CD14-positive monocyte (primary cell): ENCODE measurements around the gene CDK7. TPM values are rescaled to one million over a fixed set of nuclear protein-coding genes. Genes with fewer than 3 reads are reported as not detected.

ENCODE experiments used
- DNase-seq, 3 donors: peaks; one replicate each; pipeline ENCODE4 v3.0.0-alpha.2; 2011 to 2022
- H2AFZ ChIP-seq: 2 replicates; pipeline ENCODE4 v1.6.0; 2012; ENCODE audit warnings: mild to moderate bottlenecking, low read depth, low read length, inconsistent platforms; ENCODE audit not compliant: insufficient read depth, poor library complexity, severe bottlenecking
- H3K27ac ChIP-seq, 2 donors: 1 replicate in 1 of 2; 2 replicates in 1 of 2; pipeline ENCODE4 v1.5.1; 2012 to 2013; ENCODE audit warnings: low read length in 2 of 2, control low read depth in 1 of 2, inconsistent platforms in 1 of 2, low read depth in 1 of 2, mild to moderate bottlenecking in 1 of 2
- H3K27me3 ChIP-seq, 2 donors: one replicate each; pipeline versions ENCODE4 v1.6.0 to v1.6.1; 2011 to 2013; ENCODE audit warnings: low read length in 2 of 2; ENCODE audit not compliant: control insufficient read depth in 2 of 2, insufficient read depth in 2 of 2
- H3K36me3 ChIP-seq, 2 donors: replicated peaks in 1 of 2; 1 replicate in 1 of 2; 2 replicates in 1 of 2; pipeline versions ENCODE4 v1.5.1 to v1.6.1; 2012 to 2013; ENCODE audit warnings: low read length in 2 of 2, control low read depth in 1 of 2, inconsistent platforms in 1 of 2, mild to moderate bottlenecking in 1 of 2; ENCODE audit not compliant: insufficient read depth in 2 of 2, control insufficient read depth in 1 of 2
- H3K4me1 ChIP-seq, 2 donors: 1 replicate in 1 of 2; 2 replicates in 1 of 2; pipeline versions ENCODE4 v1.5.1 to v1.6.1; 2012 to 2013; ENCODE audit warnings: low read length in 2 of 2, control low read depth in 1 of 2, inconsistent platforms in 1 of 2, mild to moderate bottlenecking in 1 of 2, moderate library complexity in 1 of 2; ENCODE audit not compliant: insufficient read depth in 2 of 2, control insufficient read depth in 1 of 2
- H3K4me2 ChIP-seq: replicated peaks from 2 replicates; pipeline ENCODE3; 2012; ENCODE audit warnings: low read length, moderate library complexity, mild to moderate bottlenecking; ENCODE audit not compliant: poor library complexity, severe bottlenecking; ENCODE audit errors: extremely low read depth
- H3K4me3 ChIP-seq, 3 experiments: fragments of 200-600 bp in 1 of 3; sonication (generic) in 1 of 3; replicated peaks in 1 of 3; 1 replicate in 2 of 3; 2 replicates in 1 of 3; pipeline ENCODE4 v1.5.1; 2011 to 2013; ENCODE audit warnings: low read length in 3 of 3, mild to moderate bottlenecking in 3 of 3, control low read depth in 2 of 3, low read depth in 2 of 3, inconsistent platforms in 1 of 3, moderate library complexity in 1 of 3
- H3K79me2 ChIP-seq: 2 replicates; pipeline ENCODE4 v1.6.0; 2012; ENCODE audit warnings: mild to moderate bottlenecking, control low read depth, inconsistent platforms, low read length, moderate library complexity; ENCODE audit not compliant: insufficient read depth
- H3K9ac ChIP-seq: 2 replicates; pipeline ENCODE4 v1.6.0; 2017; ENCODE audit warnings: low read length, mild to moderate bottlenecking; ENCODE audit not compliant: insufficient read depth, poor library complexity, severe bottlenecking
- H3K9me3 ChIP-seq, 2 donors: replicated peaks in 1 of 2; 1 replicate in 1 of 2; 2 replicates in 1 of 2; pipeline versions ENCODE4 v1.5.1 to v1.6.1; 2012 to 2013; ENCODE audit warnings: low read length in 2 of 2, control low read depth in 1 of 2; ENCODE audit not compliant: control insufficient read depth in 1 of 2, insufficient read depth in 1 of 2
- H4K20me1 ChIP-seq: 2 replicates; pipeline ENCODE4 v1.6.0; 2012; ENCODE audit warnings: mild to moderate bottlenecking, low read length, control low read depth, moderate library complexity; ENCODE audit not compliant: insufficient read depth
- H3K27ac Mint-ChIP-seq, 7 donors: one replicate each; pipeline ENCODE4 v1.8.0; 2020; ENCODE audit warnings: mild to moderate bottlenecking in 7 of 7, mixed read lengths in 7 of 7, moderate library complexity in 6 of 7, inconsistent platforms in 2 of 7
- H3K27me3 Mint-ChIP-seq, 3 donors: one replicate each; pipeline ENCODE4 v1.8.0; 2021 to 2022; ENCODE audit warnings: low read depth in 3 of 3, mild to moderate bottlenecking in 3 of 3, mixed read lengths in 3 of 3, moderate library complexity in 3 of 3, inconsistent platforms in 1 of 3
- H3K36me3 Mint-ChIP-seq, 2 donors: one replicate each; pipeline ENCODE4 v1.8.0; 2020; ENCODE audit warnings: mixed read lengths in 2 of 2, inconsistent platforms in 1 of 2, mild to moderate bottlenecking in 1 of 2
- H3K4me1 Mint-ChIP-seq: one replicate; pipeline ENCODE4 v1.8.0; 2020; ENCODE audit warnings: mild to moderate bottlenecking, mixed read lengths
- H3K4me3 Mint-ChIP-seq, 2 donors: one replicate each; pipeline ENCODE4 v1.8.0; 2020; ENCODE audit warnings: mild to moderate bottlenecking in 2 of 2, mixed read lengths in 2 of 2, moderate library complexity in 1 of 2
- H3K9me3 Mint-ChIP-seq, 7 donors: one replicate each; pipeline ENCODE4 v1.8.0; 2020 to 2022; ENCODE audit warnings: mixed read lengths in 7 of 7, mild to moderate bottlenecking in 6 of 7, moderate library complexity in 6 of 7, inconsistent platforms in 2 of 7
- WGBS: methylation state at CpG from one replicate; pipeline ENCODE4 v1.1.5; 2013; ENCODE audit warnings: missing lambda C conversion rate; ENCODE audit not compliant: insufficient coverage; 5-methylcytosine and 5-hydroxymethylcytosine counted together
- intact Hi-C, 2 donors: fragments of 100-400 bp; cut with micrococcal nuclease; formaldehyde crosslinking; loops; one replicate each; pipeline versions ENCODE4 v1.15.0 to v1.15.1; 2023
- polyA minus RNA-seq: library from RNA; depleted of rRNA, polyadenylated mRNA; stranded (reverse); fragments of >200 nt; gene quantifications from 2 replicates; pipeline ENCODE4 v1.2.3, GENCODE V29; 2012
- polyA plus RNA-seq, 3 donors: library from polyadenylated mRNA; depleted of rRNA in 1 of 3; unstranded in 2 of 3; stranded (reverse) in 1 of 3; fragments of 300-500 nt in 2 of 3; fragments of >200 nt in 1 of 3; fragmentation: Illumina TruSeq in 2 of 3; gene quantifications; 1 replicate in 2 of 3; 2 replicates in 1 of 3; pipeline ENCODE4 v1.2.3, GENCODE V29; 2012 to 2021
- total RNA-seq, 12 experiments: library from RNA in 1 of 12; stranded (reverse) in 1 of 12; fragments of 120-200 nt in 1 of 12; gene quantifications; one replicate each; pipeline ENCODE4 v1.2.4 and lab custom pipeline; 2013 to 2026; ENCODE audit warnings: mixed read lengths in 6 of 12, inconsistent platforms in 1 of 12
- TF ChIP-seq, protein P1 (sequence below): fragments of 200-600 bp; IDR thresholded peaks from one replicate; pipeline ENCODE4 v1.8.0; 2022; ENCODE audit warnings: antibody characterized with exemption, mild to moderate bottlenecking

The CDK7 gene
- total RNA-seq (2013) = 24.0 TPM
- polyA plus RNA-seq = 10 to 100 TPM; 12.4 to 20.4 (median 14.4) TPM
- 5.5 and 5.9 TPM in 2 replicates for polyA minus RNA-seq
- 14.9 to 25.4 (median 17.8) reads per million in 11 experiments for total RNA-seq (lab: John Stamatoyannopoulos, UW)

DNA sequence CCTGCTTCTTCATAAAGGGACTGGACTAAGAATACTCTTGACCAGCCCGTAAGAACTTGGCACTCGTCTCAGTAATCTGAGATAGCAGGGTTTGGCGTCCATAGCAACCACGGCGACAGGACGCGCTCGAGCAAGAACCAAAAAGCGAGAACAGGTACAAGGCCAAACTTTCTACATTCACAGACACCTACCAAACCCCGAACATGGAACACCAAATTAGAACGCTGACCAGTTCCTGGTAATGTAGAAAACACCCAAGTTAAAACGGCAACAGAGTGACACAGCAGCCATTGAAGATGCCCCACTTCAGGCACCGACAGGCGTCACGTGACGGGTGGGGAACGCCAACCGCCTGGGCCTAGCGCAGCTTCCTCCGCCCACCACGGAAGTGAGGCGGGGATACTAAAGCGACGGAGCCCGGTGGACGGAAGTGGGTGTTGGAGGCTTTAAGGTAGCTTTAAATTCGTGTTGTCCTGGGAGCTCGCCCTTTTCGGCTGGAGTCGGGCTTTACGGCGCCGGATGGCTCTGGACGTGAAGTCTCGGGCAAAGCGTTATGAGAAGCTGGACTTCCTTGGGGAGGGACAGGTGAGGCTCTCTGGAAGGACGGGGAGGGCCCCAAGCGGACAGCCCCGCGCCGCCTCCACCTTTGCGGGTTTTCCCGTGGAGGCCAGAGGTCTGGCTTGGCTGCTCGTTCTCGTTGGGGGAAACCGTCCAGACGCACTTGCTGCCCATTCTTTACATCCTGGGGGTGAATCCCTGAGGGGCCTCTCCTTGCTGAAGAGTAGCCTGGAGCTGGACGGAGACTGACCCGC, at the start of gene CDK7:
TSS of gene CDK7 (plus strand) at position 430 of the 812 bp plus-strand sequence. CDS start at position 520, 90 bp downstream.
- Mint-ChIP-seq H3K36me3 (peaks cover 22 to 32% of the 10 kb centered on the region in 2 donors), H3K27ac (peak within 1 kb of the TSS; percentile 82 to 97 (median 91)), H3K27me3 (no peaks in the 10 kb centered on the region), H3K4me3 (peak within 1 kb of the TSS; percentile 90 to 99), H3K9me3 (no peaks in the 10 kb centered on the region), H3K4me1 (peaks cover 24% of the 10 kb centered on the region)
- peaks cover 47% of the 10 kb centered on the region for H3K79me2 ChIP-seq
- H3K4me2 ChIP-seq = peak within 1 kb of the TSS; percentile 90
- peak within 1 kb of the TSS; percentile 85 for H3K9ac ChIP-seq
- intact Hi-C loops = loop anchor here (1.0 to 10.0 kb wide), 4 partner anchors 68 to 142 kb away; partner anchors contain the start of genes AK6 (in 1 of the 2), CCDC125 (in 1 of the 2), RAD17 (in 1 of the 2) and SLC30A5 (in 1 of the 2)
- WGBS = 0% methylated on average over 48 of the region's 49 CpGs
- peak within 1 kb of the TSS; percentile 63 to 96 (median 87) for H3K4me3 ChIP-seq
- H3K27me3 ChIP-seq = no peaks in the 10 kb centered on the region
- H3K27ac ChIP-seq = peak within 1 kb of the TSS; percentile 58 to 84
- peaks cover 7% of the 10 kb centered on the region for H4K20me1 ChIP-seq
- peaks cover 17 to 33% of the 10 kb centered on the region in 2 donors for H3K36me3 ChIP-seq
- H3K4me1 ChIP-seq = peaks cover 11 to 13% of the 10 kb centered on the region in 2 donors
- H2AFZ ChIP-seq = peak within 1 kb of the TSS; percentile 96
- TF ChIP-seq, protein P1, sequence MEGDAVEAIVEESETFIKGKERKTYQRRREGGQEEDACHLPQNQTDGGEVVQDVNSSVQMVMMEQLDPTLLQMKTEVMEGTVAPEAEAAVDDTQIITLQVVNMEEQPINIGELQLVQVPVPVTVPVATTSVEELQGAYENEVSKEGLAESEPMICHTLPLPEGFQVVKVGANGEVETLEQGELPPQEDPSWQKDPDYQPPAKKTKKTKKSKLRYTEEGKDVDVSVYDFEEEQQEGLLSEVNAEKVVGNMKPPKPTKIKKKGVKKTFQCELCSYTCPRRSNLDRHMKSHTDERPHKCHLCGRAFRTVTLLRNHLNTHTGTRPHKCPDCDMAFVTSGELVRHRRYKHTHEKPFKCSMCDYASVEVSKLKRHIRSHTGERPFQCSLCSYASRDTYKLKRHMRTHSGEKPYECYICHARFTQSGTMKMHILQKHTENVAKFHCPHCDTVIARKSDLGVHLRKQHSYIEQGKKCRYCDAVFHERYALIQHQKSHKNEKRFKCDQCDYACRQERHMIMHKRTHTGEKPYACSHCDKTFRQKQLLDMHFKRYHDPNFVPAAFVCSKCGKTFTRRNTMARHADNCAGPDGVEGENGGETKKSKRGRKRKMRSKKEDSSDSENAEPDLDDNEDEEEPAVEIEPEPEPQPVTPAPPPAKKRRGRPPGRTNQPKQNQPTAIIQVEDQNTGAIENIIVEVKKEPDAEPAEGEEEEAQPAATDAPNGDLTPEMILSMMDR = no peak
- DNase-seq = peak; percentile 87 to 93 (median 90)
- no peaks in the 10 kb centered on the region for H3K9me3 ChIP-seq

DNA sequence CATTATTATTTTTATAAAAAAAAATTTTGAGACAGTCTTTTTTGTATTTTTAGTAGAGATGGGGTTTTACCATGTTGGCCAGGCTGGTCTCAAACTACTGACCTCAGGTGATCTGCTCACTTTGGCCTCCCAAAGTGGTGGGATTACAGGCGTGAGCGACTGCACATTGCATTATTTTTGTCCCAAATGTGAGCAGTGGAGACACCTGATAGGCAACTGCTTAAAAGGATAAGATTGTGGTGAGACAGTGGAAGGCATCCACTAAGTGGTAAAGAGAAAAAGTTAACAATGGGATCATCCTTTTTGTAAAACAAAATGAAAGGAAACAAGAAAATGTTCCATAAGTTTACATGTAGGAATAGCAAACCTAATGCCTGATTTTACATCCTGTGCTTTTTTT, 47.3 kb upstream of the CDK7 start:
- H3K36me3 Mint-ChIP-seq = peaks cover 0 to 2% of the 10 kb centered on the region in 2 donors
- TF ChIP-seq, protein P1 = no peak
- H3K27me3 Mint-ChIP-seq = peaks cover 0 to 2% (median 0%) of the 10 kb centered on the region in 3 donors
- Histone ChIP-seq H4K20me1 (no peaks in the 10 kb centered on the region), H3K9me3 (peaks cover 0 to under 1% of the 10 kb centered on the region in 2 donors), H3K79me2 (no peaks in the 10 kb centered on the region), H3K4me2 (no peak overlapping the region), H3K9ac (no peak overlapping the region), H3K27me3 (no peaks in the 10 kb centered on the region), H3K4me1 (peaks cover 12 to 17% of the 10 kb centered on the region in 2 donors), H3K4me3 (no peak overlapping the region), H3K36me3 (no peaks in the 10 kb centered on the region), H2AFZ (no peak overlapping the region), H3K27ac (no peak overlapping the region)
- peaks cover 14% of the 10 kb centered on the region for H3K4me1 Mint-ChIP-seq
- WGBS = 100% methylated on average over 2 of the region's 2 CpGs
- H3K27ac Mint-ChIP-seq = peak overlapping the region in 1 of 7 donors; percentile 86
- no peak overlapping the region for H3K4me3 Mint-ChIP-seq
- DNase-seq = no peak
- H3K9me3 Mint-ChIP-seq = peaks cover 0 to 4% (median 0%) of the 10 kb centered on the region in 7 donors
- intact Hi-C loops = no loop called here
